Choroid plexus epithelial cell (primary cell): ENCODE data around the gene SNAI1.

Experiments used
- DNase-seq: peaks from one replicate; pipeline ENCODE4 v3.0.0-alpha.2; 2010; ENCODE audit warnings: low read depth
- H3K4me3 ChIP-seq: 2 replicates; pipeline ENCODE4 v1.5.1; 2011; ENCODE audit warnings: low read depth, mild to moderate bottlenecking, control low read depth, low read length, moderate library complexity
- CTCF ChIP-seq: conservative IDR thresholded peaks from 2 replicates; pipeline ENCODE4 v1.5.1; 2011; ENCODE audit warnings: low read depth, mild to moderate bottlenecking, control low read depth, inconsistent platforms, low read length, moderate library complexity

Gene SNAI1

DNA sequence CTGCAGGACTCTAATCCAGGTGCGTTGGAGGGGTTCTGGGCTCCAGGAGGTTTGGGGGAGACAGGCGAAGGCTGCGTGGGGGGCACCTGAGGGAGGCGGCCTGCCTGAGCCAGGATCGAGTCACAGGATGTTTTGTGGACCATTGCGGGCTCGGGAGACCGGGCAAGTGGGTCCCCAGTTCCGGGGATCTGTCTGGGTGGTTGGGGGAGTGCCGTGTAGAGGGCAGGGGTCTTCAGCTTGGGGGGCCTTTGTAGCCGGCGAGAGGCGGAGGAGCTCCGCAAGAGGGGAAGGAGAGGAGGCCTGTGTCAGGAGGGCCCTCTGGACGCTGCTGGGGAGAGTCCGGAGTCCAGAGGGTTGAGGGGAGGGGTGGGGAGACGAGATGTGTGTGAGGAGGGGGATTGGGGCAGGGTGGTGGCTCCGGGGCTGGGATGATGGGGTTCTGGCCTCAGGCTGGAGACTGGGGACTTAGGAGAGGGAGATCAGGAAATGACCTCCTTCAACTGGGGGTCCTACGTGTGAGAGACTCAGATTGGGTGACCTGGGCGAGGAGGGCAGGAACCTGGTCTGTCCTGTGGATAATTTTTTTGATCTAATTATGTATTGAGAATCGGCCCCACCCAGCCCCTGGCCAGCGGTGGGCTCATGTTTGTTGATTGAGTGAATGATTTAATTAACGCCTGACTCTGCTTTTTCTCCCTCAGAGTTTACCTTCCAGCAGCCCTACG is 505 bp downstream of the SNAI1 start:
- peak overlapping the region; percentile 74 for H3K4me3 ChIP-seq
- no peak for TF ChIP-seq CTCF
- DNase-seq, result no peak

- DNase-seq, result peak; percentile 54
- TF ChIP-seq CTCF, result no peak
- peak overlapping the region; percentile 74 for H3K4me3 ChIP-seq
Measured at GRCh38 chr20:49983848-49984408, 1.1 kb downstream of the SNAI1 start.

DNA sequence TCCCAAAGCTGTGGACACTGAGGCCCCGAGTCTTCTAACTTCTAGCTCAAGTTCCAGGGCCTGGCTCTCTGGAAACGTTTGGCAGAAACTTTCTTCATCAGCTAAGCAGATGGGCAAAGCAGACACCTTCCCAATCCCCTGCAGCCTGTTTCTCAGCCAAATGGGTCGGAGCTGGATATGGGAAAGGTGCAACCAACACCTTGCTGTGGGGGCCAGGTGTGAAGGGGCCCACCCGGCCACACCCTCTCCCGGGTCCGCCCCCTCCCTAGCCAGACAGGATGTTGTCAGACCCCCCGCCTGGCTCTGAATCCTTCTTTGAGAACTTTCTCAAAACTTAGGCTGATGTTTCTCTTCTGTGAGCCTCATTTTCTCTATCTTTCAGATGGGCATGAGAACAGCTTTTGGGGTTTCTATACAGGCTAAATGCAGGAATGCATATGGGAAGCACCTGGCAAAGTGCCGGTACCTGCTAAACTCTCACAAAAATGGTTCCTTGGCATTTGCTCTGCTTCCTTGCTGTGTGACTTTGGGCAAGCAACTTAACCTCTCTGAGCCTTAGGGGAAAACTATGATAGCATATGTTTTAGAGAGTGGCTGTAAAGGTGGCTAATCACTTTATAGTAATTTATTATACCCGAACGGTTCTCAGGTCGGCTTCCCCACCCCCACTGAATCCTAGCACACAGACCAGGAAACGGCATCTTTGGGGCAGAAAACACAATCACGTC is 1.8 kb downstream of the SNAI1 start:
- H3K4me3 ChIP-seq, result peak overlapping the region; percentile 74
- peak; percentile 36 for DNase-seq
- TF ChIP-seq CTCF, result no peak

DNA sequence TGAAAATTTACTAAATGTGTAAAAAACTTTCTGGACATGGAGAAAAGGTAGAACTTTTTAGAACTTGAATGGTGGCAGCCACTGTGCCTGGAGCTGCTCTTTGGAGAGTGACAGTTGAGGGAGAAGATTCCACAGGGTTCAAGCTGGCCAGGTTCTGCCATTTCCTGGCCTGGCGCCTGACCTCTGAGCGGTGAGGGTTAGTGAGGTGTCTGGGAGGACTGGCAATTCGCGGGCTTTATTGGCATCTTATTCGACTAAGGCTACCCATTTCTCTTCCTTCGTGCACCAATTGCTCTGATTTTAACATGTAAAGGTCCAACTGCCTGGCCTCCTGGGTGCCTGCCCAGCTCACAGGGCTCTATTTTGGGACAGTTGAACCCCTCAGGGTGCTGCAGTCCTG is 2.4 kb downstream of the SNAI1 start:
- TF ChIP-seq CTCF, result no peak
- DNase-seq, result no peak
- peak overlapping the region; percentile 74 for H3K4me3 ChIP-seq

DNA sequence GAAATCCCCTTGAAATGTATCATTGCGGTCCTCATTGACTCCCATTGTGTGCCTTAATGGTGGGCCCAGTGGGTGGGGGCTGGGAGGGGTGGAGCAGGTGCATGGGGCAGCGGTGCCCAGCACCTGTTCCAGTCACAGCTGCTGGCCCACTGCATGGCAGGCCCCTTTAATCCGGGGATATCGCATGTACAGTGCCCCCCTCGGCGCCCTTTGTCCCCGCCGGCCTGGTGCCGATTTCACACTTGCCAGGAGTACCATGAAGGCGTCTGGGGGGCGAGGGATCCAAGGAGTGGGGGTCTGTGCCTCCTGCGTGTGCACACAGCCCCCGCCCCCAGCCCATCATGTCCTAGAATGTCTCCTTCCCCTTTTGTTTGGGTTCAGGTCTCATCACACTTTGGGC is 2.8 kb downstream of the SNAI1 start:
- no peak for TF ChIP-seq CTCF
- DNase-seq, result no peak
- H3K4me3 ChIP-seq, result peak overlapping the region; percentile 74

DNA sequence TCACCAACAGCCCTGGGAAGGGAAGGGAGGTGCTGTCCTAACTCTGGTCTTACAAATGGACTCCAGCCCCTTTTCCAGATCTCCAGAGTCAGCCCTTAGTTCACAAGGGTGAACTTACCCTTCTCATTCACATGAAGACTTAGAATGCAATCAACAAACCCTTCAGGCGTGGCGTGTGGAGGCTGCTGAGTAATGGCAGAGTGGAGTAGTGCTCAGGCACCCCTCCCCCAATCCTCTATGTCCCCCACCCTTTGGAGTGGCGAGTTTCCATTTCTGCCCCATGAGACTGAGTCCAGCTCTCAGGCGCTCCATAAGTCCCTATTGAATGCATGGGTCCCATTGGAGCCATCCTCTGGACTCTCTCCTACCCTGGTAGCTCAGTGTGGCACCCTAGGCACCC is 3.3 kb downstream of the SNAI1 start:
- H3K4me3 ChIP-seq, result peak overlapping the region; percentile 74

More for the DNA sequence above, 3.3 kb downstream of the SNAI1 start:
- peak; percentile 37 for DNase-seq
- no peak for TF ChIP-seq CTCF
